Ectodermal cell (in vitro differentiated cells): ENCODE measurements around the gene RC3H1.

Experiments
- H3K27ac ChIP-seq: 2 replicates; pipeline ENCODE4 v1.7.0; 2013; ENCODE audit warnings: mild to moderate bottlenecking, low read depth, low read length; ENCODE audit not compliant: insufficient read depth, poor library complexity, severe bottlenecking
- H3K27me3 ChIP-seq: 2 replicates; pipeline ENCODE4 v1.7.0; 2013; ENCODE audit warnings: mild to moderate bottlenecking, low read length; ENCODE audit not compliant: insufficient read depth, control insufficient read depth, poor library complexity, severe bottlenecking
- H3K36me3 ChIP-seq: one replicate; pipeline ENCODE4 v1.7.0; 2013; ENCODE audit warnings: low read length; ENCODE audit not compliant: control insufficient read depth, insufficient read depth
- H3K4me1 ChIP-seq: one replicate; pipeline ENCODE4 v1.7.0; 2013; ENCODE audit warnings: low read length; ENCODE audit not compliant: control insufficient read depth, insufficient read depth
- H3K4me3 ChIP-seq: 2 replicates; pipeline ENCODE4 v1.7.0; 2013; ENCODE audit warnings: low read depth, low read length, control low read depth; ENCODE audit not compliant: insufficient read depth
- H3K9me3 ChIP-seq: 2 replicates; pipeline ENCODE4 v1.7.0; 2013; ENCODE audit warnings: mild to moderate bottlenecking, low read length, moderate library complexity; ENCODE audit not compliant: control insufficient read depth
- WGBS, 2 experiments: methylation state at CpG; one replicate each; pipeline ENCODE4 v1.1.7; 2013; ENCODE audit warnings: missing lambda C conversion rate in 2 of 2; 5-methylcytosine and 5-hydroxymethylcytosine counted together

The RC3H1 gene

DNA sequence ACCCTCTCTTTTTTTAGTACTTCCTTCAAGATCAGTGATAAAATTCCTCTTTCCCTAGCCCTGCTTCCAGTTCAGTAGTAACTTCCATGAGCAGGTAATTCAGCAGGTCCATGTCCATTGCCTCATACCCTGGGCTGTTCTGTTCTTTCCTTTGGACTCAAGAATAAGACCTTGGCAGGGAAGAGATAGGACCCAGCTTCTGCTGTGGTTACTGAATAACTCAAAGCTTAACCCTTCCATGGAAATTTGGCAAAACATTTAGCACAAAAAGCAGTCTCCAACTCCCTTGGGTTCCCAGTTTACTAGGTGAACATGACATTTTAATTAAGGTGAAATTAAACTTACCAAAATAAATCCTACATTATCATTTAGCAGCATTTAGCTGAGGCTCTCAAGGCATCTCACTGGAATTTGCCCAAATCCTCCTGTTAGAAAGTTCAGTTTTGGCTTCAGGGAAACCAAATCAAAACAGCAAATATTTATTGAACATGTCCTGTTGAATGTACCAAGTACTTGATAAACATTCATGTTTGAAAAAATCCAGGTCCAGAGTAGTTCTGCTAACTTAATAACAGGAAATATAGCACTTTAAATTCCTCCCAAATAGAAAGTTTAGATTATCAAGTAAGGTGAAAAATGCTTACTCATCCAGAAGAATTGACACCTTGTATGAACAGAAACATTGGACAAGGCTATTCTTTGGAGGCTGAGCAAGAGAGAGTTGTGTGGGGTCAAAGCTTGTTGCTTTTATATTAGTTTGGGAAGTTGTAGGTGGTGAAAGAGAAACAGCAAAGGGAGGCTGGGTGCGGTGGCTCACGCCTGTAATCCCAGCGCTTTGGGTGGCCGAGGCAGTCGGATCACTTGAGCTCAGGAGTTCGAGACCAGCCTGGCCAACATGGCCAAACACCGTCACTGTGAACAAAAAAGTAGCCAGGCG, 96.6 kb downstream of the RC3H1 start:
- Histone ChIP-seq H3K4me3 (no peak overlapping the region), H3K9me3 (no peaks in the 10 kb centered on the region), H3K27ac (no peak overlapping the region), H3K4me1 (no peaks in the 10 kb centered on the region), H3K36me3 (no peaks in the 10 kb centered on the region), H3K27me3 (no peaks in the 10 kb centered on the region)
- 94% methylated on average over 8 of the region's 8 CpGs for WGBS, 2 experiments

DNA sequence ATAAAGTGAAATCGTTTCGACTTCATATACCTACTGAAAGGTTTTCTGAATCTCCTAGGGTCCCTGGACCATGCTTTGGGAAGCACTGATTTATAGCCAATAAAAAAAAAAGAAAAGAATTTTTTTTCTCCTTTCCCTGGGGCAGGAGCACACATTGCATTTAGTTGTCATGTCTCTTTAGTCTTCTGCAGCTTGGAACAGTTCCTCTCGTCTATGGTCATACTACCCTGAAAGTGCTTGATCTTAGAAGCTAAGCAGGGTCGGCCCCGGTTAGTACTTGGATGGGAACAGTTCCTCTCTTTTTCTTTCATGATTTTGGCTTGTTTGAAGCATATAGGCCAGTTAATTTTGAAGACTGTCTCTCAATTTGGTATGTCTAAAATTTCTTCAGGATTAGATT, 101.3 kb downstream of the RC3H1 start:
- Histone ChIP-seq H3K9me3 (no peaks in the 10 kb centered on the region), H3K27me3 (no peaks in the 10 kb centered on the region), H3K36me3 (no peaks in the 10 kb centered on the region), H3K4me1 (no peaks in the 10 kb centered on the region), H3K4me3 (no peak overlapping the region), H3K27ac (no peak overlapping the region)
- WGBS, 2 experiments, result 90 to 96% methylated on average over 5 of the region's 5 CpGs

- H3K27me3 ChIP-seq, result no peaks in the 10 kb centered on the region
- no peaks in the 10 kb centered on the region for H3K9me3 ChIP-seq
- H3K4me1 ChIP-seq, result no peaks in the 10 kb centered on the region
- WGBS, 2 experiments, result 91 to 94% methylated on average over 12 of the region's 12 CpGs
- no peaks in the 10 kb centered on the region for H3K36me3 ChIP-seq
- H3K4me3 ChIP-seq, result no peak overlapping the region
- no peak overlapping the region for H3K27ac ChIP-seq
Measured at GRCh38 chr1:173917635-173918493, 104.3 kb downstream of the RC3H1 start.

- no peaks in the 10 kb centered on the region for H3K4me1 ChIP-seq
- H3K27me3 ChIP-seq, result no peaks in the 10 kb centered on the region
- no peak within 1 kb of the TSS for H3K27ac ChIP-seq
- WGBS, 2 experiments, result 95 to 96% methylated on average over 3 of the region's 3 CpGs
- no peaks in the 10 kb centered on the region for H3K36me3 ChIP-seq
- no peak within 1 kb of the TSS for H3K4me3 ChIP-seq
- H3K9me3 ChIP-seq, result no peaks in the 10 kb centered on the region
Measured at GRCh38 chr1:173917149-173917548, 105.0 kb downstream of the RC3H1 start, which contains the start of gene SERPINC1. SERPINC1 (minus strand) TSS chr1:173917327; CDS start chr1:173917259, 68 bp downstream.

GRCh38 chr1:173916667-173917066, 105.5 kb downstream of the RC3H1 start:
- Histone ChIP-seq H3K4me3 (no peak overlapping the region), H3K9me3 (no peaks in the 10 kb centered on the region), H3K27me3 (no peaks in the 10 kb centered on the region), H3K36me3 (no peaks in the 10 kb centered on the region), H3K4me1 (no peaks in the 10 kb centered on the region), H3K27ac (no peak overlapping the region)
- WGBS, 2 experiments, result 90 to 97% methylated on average over 4 of the region's 4 CpGs

- Histone ChIP-seq H3K4me1 (no peaks in the 10 kb centered on the region), H3K27me3 (no peaks in the 10 kb centered on the region), H3K36me3 (no peaks in the 10 kb centered on the region), H3K4me3 (no peak overlapping the region), H3K27ac (no peak overlapping the region), H3K9me3 (no peaks in the 10 kb centered on the region)
- 91 to 95% methylated on average over 2 of the region's 2 CpGs for WGBS, 2 experiments
Measured at GRCh38 chr1:173915596-173915995, 106.6 kb downstream of the RC3H1 start.

GRCh38 chr1:173914366-173914871, 107.7 kb downstream of the RC3H1 start:
- no peaks in the 10 kb centered on the region for H3K9me3 ChIP-seq
- no peaks in the 10 kb centered on the region for H3K4me1 ChIP-seq
- WGBS, 2 experiments, result 84 to 87% methylated on average over 13 of the region's 13 CpGs
- no peaks in the 10 kb centered on the region for H3K27me3 ChIP-seq
- H3K4me3 ChIP-seq, result no peak overlapping the region
- no peaks in the 10 kb centered on the region for H3K36me3 ChIP-seq
- H3K27ac ChIP-seq, result no peak overlapping the region

DNA sequence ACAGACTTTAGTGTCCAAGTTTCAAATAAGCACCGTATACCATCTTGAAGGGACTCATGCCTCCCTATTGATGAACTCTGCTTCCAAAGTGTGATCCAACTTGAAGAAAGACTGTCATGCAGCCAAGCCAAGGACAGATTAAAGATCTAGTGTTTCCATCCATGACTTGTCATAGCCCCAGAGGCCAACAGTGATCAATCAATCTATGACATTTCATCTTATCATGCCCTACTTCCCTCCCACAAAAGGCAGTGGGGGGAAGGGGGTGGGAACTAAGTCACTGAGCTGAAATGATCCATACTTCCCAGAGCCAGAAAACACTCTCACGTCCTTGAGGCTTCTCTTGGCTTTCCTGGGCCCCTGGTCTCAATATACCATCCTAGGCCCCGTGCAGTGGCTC, 109.0 kb downstream of the RC3H1 start:
- WGBS, 2 experiments, result 90 to 94% methylated on average over 3 of the region's 3 CpGs
- no peaks in the 10 kb centered on the region for H3K9me3 ChIP-seq
- H3K4me1 ChIP-seq, result no peaks in the 10 kb centered on the region
- no peaks in the 10 kb centered on the region for H3K27me3 ChIP-seq
- no peaks in the 10 kb centered on the region for H3K36me3 ChIP-seq
- no peak overlapping the region for H3K27ac ChIP-seq
- H3K4me3 ChIP-seq, result no peak overlapping the region

DNA sequence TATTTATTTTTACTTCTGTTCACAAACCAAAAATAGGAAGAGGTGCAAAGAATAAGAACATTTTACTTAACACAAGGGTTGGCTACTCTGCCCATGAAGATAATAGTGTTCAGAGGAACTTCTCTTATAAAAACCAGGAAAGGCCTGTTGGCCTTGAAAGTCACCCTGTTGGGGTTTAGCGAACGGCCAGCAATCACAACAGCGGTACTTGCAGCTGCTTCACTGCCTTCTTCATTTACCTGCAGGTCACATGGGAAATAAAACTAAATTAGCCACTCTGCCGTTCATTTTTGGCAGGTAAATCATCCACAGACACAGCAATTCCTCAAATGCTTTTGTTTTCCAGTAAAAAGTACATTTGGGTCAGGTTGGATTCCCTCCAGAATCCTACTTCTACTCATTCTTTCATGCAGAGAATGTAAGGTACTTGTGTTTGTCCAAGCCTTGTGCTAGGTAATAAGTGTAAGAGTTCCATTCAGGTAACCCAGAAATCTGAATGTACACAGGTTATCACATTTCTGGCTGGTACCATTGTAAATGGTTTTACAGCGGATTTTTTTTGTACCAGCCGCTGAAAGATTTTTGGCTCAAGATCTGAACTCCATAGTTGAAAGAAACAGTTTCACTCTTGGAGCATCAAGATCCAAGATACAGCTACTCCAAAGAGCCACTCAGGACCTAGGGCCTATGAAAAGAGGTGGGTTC, 118.2 kb downstream of the RC3H1 start:
- H3K4me1 ChIP-seq, result no peaks in the 10 kb centered on the region
- no peak overlapping the region for H3K4me3 ChIP-seq
- WGBS, 2 experiments, result 93 to 94% methylated on average over 6 of the region's 6 CpGs
- no peaks in the 10 kb centered on the region for H3K27me3 ChIP-seq
- no peaks in the 10 kb centered on the region for H3K36me3 ChIP-seq
- H3K9me3 ChIP-seq, result no peaks in the 10 kb centered on the region
- no peak overlapping the region for H3K27ac ChIP-seq
